Measurements from ENCODE around the gene PFN1. TPM values are rescaled to one million over a fixed set of nuclear protein-coding genes. Genes with fewer than 3 reads are reported as not detected.

Gene PFN1
- total and polyA plus RNA-seq, 9 of the 15 experiments (the other 6 are each of a cell fraction or from before 2014, with no cell fraction given), result 60.5 to 1,479 (median 456) TPM

- TF ChIP-seq, protein P1, sequence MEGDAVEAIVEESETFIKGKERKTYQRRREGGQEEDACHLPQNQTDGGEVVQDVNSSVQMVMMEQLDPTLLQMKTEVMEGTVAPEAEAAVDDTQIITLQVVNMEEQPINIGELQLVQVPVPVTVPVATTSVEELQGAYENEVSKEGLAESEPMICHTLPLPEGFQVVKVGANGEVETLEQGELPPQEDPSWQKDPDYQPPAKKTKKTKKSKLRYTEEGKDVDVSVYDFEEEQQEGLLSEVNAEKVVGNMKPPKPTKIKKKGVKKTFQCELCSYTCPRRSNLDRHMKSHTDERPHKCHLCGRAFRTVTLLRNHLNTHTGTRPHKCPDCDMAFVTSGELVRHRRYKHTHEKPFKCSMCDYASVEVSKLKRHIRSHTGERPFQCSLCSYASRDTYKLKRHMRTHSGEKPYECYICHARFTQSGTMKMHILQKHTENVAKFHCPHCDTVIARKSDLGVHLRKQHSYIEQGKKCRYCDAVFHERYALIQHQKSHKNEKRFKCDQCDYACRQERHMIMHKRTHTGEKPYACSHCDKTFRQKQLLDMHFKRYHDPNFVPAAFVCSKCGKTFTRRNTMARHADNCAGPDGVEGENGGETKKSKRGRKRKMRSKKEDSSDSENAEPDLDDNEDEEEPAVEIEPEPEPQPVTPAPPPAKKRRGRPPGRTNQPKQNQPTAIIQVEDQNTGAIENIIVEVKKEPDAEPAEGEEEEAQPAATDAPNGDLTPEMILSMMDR (IDR thresholded peaks at IDR 0.05 in 2 of 3, conservative IDR thresholded peaks at IDR 0.05 in 1 of 3; ENCODE audit: insufficient read depth in 2 of 3, low read depth in 1 of 3, low read length in 3 of 3), result no peak
- TF ChIP-seq EP300 (IDR thresholded peaks at IDR 0.05; ENCODE audit: low read length), result no peak
- no peak for TF ChIP-seq ZNF695 (CRISPR knock-in tag; IDR thresholded peaks at IDR 0.05)
- TF ChIP-seq ZNF785 (CRISPR knock-in tag; IDR thresholded peaks at IDR 0.05), result no peak
- TF ChIP-seq NR3C1 (CRISPR knock-in tag; IDR thresholded peaks at IDR 0.05), result no peak
- TF ChIP-seq RBM39 (optimal IDR thresholded peaks at IDR 0.05; ENCODE audit: low read depth, low read length), result no peak
- no peak for TF ChIP-seq TRIM24 (IDR thresholded peaks at IDR 0.05)
- peak; percentile 82; the same call in 1 of the 2 replicates for TF ChIP-seq ARID3A (IDR thresholded peaks at IDR 0.05; ENCODE audit: borderline replicate concordance, low read depth, low read length)
- no peak for TF ChIP-seq ZNF224 (CRISPR knock-in tag; IDR thresholded peaks at IDR 0.05)
- TF ChIP-seq, protein P2, sequence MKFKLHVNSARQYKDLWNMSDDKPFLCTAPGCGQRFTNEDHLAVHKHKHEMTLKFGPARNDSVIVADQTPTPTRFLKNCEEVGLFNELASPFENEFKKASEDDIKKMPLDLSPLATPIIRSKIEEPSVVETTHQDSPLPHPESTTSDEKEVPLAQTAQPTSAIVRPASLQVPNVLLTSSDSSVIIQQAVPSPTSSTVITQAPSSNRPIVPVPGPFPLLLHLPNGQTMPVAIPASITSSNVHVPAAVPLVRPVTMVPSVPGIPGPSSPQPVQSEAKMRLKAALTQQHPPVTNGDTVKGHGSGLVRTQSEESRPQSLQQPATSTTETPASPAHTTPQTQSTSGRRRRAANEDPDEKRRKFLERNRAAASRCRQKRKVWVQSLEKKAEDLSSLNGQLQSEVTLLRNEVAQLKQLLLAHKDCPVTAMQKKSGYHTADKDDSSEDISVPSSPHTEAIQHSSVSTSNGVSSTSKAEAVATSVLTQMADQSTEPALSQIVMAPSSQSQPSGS (CRISPR knock-in tag; IDR thresholded peaks at IDR 0.05), result no peak
- TF ChIP-seq ZNF644 (tag; IDR thresholded peaks at IDR 0.05; ENCODE audit: low read depth), result no peak
- TF ChIP-seq SPI1 (IDR thresholded peaks at IDR 0.05; ENCODE audit: borderline replicate concordance, low read depth, low read length), result no peak
- no peak for TF ChIP-seq PTBP1 (IDR thresholded peaks at IDR 0.05; ENCODE audit: low read depth, low read length)
- TF ChIP-seq ESRRB (CRISPR knock-in tag; IDR thresholded peaks at IDR 0.05; ENCODE audit: borderline replicate concordance), result no peak
- TF ChIP-seq CLOCK (CRISPR knock-in tag; IDR thresholded peaks at IDR 0.05; ENCODE audit: borderline replicate concordance), result no peak
- no peak for TF ChIP-seq SNIP1 (IDR thresholded peaks at IDR 0.05; ENCODE audit: low read depth)
- TF ChIP-seq ARHGAP35 (IDR thresholded peaks at IDR 0.05; ENCODE audit: partially characterized antibody), result no peak
- TF ChIP-seq ZFP91 (CRISPR knock-in tag; IDR thresholded peaks at IDR 0.05), result no peak
- TF ChIP-seq JUNB (CRISPR knock-in tag; conservative IDR thresholded peaks at IDR 0.05), result no peak
Measured at GRCh38 chr17:4966844-4967538, 18.7 kb upstream of the PFN1 start (continued).
